Body of pancreas (tissue), 4 donors: ENCODE measurements around the gene SLC28A3. TPM values are rescaled to one million over a fixed set of nuclear protein-coding genes. Genes with fewer than 3 reads are reported as not detected.

ENCODE experiments used
- ATAC-seq: fragments of 150-250 bp; one replicate; pipeline ENCODE4 v1.9.1; 2016
- DNase-seq, 4 donors: peaks; one replicate each; pipeline ENCODE4 v3.0.0-alpha.2; 2019
- H3K27ac ChIP-seq, 4 donors: fragments of 200-600 bp; sonication (generic); 1 replicate in 3 of 4; 2 replicates in 1 of 4; pipeline versions ENCODE4 v1.5.1 to v1.6.1; 2016 to 2019; ENCODE audit warnings: mild to moderate bottlenecking in 1 of 4, mixed read lengths in 1 of 4, moderate library complexity in 1 of 4
- H3K27me3 ChIP-seq, 2 donors: fragments of 200-600 bp; sonication (generic); one replicate each; pipeline ENCODE4 v1.6.0; 2016; ENCODE audit warnings: mild to moderate bottlenecking in 1 of 2
- H3K36me3 ChIP-seq, 2 donors: fragments of 200-600 bp; sonication (generic); replicated peaks in 1 of 2; 2 replicates each; pipeline ENCODE4 v1.5.1; 2016; ENCODE audit warnings: low read depth in 2 of 2; ENCODE audit not compliant: insufficient read depth in 1 of 2
- H3K4me1 ChIP-seq: fragments of 200-600 bp; sonication (generic); one replicate; pipeline ENCODE4 v1.6.0; 2016
- H3K4me3 ChIP-seq, 2 donors: fragments of 200-600 bp; sonication (generic); 1 replicate in 1 of 2; 2 replicates in 1 of 2; pipeline ENCODE4 v1.5.1; 2016 to 2019
- H3K9me3 ChIP-seq, 3 donors: fragments of 200-600 bp; sonication (generic); 1 replicate in 2 of 3; 2 replicates in 1 of 3; pipeline ENCODE4 v1.5.1; 2016
- POLR2A ChIP-seq, 3 donors: fragments of 450-650 bp; IDR thresholded peaks; one replicate each; pipeline ENCODE4 v1.6.1; 2016; ENCODE audit warnings: antibody characterized with exemption in 3 of 3, mild to moderate bottlenecking in 2 of 3
- WGBS, 2 donors: methylation state at CpG; one replicate each; pipeline ENCODE4 v1.1.5; 2017; 5-methylcytosine and 5-hydroxymethylcytosine counted together
- intact Hi-C: fragments of 100-400 bp; cut with DNase I; formaldehyde crosslinking; loops from one replicate; pipeline ENCODE4 v1.15.1; 2023
- total RNA-seq, 2 donors: library from RNA; depleted of rRNA; stranded (reverse); fragments of >200 nt; gene quantifications; one replicate each; pipeline ENCODE4 v1.1.0, GENCODE V29; 2016
- TF ChIP-seq, protein P1 (sequence below), 7 experiments: fragments of 450-650 bp in 4 of 7; fragments of 200-600 bp in 3 of 7; sonication (generic) in 3 of 7; IDR thresholded peaks; one replicate each; pipeline ENCODE4 v1.5.1; 2016 to 2019; ENCODE audit warnings: antibody characterized with exemption in 7 of 7

Gene SLC28A3
- total RNA-seq, 2 donors from 2014 or later, result 4.3 to 8.0 TPM

DNA sequence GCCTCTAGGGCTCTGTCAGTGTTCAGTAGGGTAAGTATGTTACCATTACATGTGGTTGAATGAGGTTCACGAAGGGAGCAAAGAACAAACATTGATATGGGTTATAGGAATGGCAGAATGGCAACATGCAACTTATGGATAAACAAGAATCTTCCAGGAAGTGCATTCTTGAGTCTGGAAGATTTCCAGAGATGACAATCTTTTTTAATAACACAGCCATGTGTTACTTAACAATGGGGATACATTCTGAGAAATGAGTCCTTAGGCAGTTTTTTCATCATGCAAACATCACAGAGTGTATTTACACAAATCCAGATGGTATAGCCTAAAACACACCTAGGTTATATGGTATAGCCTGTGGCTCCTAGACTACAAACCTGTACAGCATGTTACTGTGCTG lies 9.1 kb upstream of the SLC28A3 start:
- H3K9me3 ChIP-seq, result no peaks in the 10 kb centered on the region
- TF ChIP-seq, protein P1, sequence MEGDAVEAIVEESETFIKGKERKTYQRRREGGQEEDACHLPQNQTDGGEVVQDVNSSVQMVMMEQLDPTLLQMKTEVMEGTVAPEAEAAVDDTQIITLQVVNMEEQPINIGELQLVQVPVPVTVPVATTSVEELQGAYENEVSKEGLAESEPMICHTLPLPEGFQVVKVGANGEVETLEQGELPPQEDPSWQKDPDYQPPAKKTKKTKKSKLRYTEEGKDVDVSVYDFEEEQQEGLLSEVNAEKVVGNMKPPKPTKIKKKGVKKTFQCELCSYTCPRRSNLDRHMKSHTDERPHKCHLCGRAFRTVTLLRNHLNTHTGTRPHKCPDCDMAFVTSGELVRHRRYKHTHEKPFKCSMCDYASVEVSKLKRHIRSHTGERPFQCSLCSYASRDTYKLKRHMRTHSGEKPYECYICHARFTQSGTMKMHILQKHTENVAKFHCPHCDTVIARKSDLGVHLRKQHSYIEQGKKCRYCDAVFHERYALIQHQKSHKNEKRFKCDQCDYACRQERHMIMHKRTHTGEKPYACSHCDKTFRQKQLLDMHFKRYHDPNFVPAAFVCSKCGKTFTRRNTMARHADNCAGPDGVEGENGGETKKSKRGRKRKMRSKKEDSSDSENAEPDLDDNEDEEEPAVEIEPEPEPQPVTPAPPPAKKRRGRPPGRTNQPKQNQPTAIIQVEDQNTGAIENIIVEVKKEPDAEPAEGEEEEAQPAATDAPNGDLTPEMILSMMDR (IDR thresholded peaks at IDR 0.05), result no peak
- no peak for TF ChIP-seq POLR2A (IDR thresholded peaks at IDR 0.05)
- H3K4me1 ChIP-seq, result no peaks in the 10 kb centered on the region
- DNase-seq (no peak), ATAC-seq (no peak)
- intact Hi-C loops, result no loop called here
- whole genome bisulfite sequencing, 2 donors, result 84 to 88% methylated on average over 1 of the region's 1 CpG
- H3K36me3 ChIP-seq, result no peaks in the 10 kb centered on the region
- no peak overlapping the region for H3K4me3 ChIP-seq
- no peaks in the 10 kb centered on the region for H3K27me3 ChIP-seq
- no peak overlapping the region for H3K27ac ChIP-seq

DNA sequence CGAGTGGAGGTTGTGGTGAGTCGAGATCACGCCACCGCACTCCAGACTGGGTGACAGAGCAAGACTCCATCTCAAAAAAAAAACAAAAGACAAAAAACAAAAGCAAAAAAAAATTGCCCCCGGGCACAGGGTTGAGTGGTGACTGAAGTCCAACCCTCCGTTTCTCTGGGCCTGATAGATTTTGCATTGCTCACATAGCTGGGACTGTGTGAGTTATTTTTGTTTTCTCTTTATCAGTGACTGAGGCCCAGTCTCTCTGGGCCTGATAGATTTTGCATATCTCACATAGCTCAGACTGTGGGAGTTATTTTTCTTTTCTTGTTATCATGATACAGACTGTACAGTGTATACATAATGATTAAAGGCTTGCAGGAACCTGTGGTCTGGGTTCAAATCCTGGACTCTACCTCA lies 2.6 kb upstream of the SLC28A3 start:
- no peaks in the 10 kb centered on the region for H3K27me3 ChIP-seq
- H3K4me1 ChIP-seq, result no peaks in the 10 kb centered on the region
- no peak for DNase-seq
- 65 to 76% methylated on average over 6 of the region's 6 CpGs for WGBS, 2 donors
- H3K9me3 ChIP-seq, result no peaks in the 10 kb centered on the region
- ATAC-seq, result peak; percentile 53
- TF ChIP-seq POLR2A (IDR thresholded peaks at IDR 0.05), result no peak
- TF ChIP-seq, protein P1 (IDR thresholded peaks at IDR 0.05), result no peak
- intact Hi-C loops, result no loop called here
- H3K4me3 ChIP-seq, result no peak overlapping the region
- no peaks in the 10 kb centered on the region for H3K36me3 ChIP-seq
- peak overlapping the region in 3 of 4 donors; percentile 34 to 55 (median 34) for H3K27ac ChIP-seq

DNA sequence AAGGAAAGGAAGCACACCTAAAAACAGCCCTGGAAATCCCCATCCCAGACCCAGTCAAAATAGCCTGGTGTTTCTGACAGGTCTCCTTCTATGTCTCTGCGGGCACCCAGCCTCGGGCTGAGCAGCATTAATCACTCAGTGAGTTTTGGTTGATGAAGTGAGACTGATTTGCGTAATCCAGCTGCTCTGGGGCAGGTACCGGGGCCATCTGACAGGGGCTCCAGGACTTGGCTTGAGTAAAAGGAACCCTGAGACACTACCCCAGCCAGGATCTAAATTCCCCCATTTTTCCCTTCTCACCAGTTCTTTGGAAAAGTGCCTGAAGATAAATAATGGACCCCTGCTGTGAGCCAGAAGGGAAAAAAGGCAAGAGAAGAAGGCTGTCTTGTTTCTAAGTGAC lies 596 bp downstream of the SLC28A3 start:
- H3K4me3 ChIP-seq, result no peak overlapping the region

DNA sequence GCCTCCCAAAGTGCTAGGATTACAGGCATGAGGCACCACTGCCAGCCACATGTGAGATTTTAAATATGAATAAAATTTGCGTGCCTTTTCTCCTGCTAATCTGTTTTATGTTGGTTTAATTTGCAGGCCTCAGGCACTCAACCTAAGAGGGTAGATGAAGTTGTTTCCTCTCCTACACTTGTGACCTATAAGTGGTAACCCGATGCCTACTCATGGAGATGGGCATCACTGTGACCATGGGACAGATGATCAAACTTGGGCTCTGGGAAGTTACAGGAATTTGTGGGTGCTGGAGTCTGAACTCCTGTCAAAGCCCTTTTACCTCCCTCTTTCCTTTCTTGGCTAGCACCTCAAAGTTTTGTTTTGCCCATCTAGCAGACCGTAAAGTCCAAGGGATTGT lies 1.1 kb downstream of the SLC28A3 start:
- H3K4me3 ChIP-seq, result no peak overlapping the region
- 67 to 68% methylated on average over 3 of the region's 3 CpGs for WGBS, 2 donors
- ATAC-seq, result no peak
- peak overlapping the region in 3 of 4 donors; percentile 68 to 82 (median 77) for H3K27ac ChIP-seq
- no peaks in the 10 kb centered on the region for H3K4me1 ChIP-seq
- DNase-seq, result no peak
- H3K9me3 ChIP-seq, result no peaks in the 10 kb centered on the region
- TF ChIP-seq, protein P1 (IDR thresholded peaks at IDR 0.05), result no peak
- TF ChIP-seq POLR2A (IDR thresholded peaks at IDR 0.05), result no peak
- intact Hi-C loops, result no loop called here
- H3K27me3 ChIP-seq, result no peaks in the 10 kb centered on the region
- H3K36me3 ChIP-seq, result no peaks in the 10 kb centered on the region

More for the DNA sequence above, 596 bp downstream of the SLC28A3 start:
- 52 to 61% methylated on average over 4 of the region's 4 CpGs for WGBS, 2 donors
- intact Hi-C loops, result no loop called here
- H3K36me3 ChIP-seq, result no peaks in the 10 kb centered on the region
- H3K27me3 ChIP-seq, result no peaks in the 10 kb centered on the region
- peak in 1 of 4 donors; percentile 8 for DNase-seq
- peak; percentile 24 for ATAC-seq
- peak overlapping the region in 3 of 4 donors; percentile 68 to 82 (median 77) for H3K27ac ChIP-seq
- H3K4me1 ChIP-seq, result no peaks in the 10 kb centered on the region
- H3K9me3 ChIP-seq, result no peaks in the 10 kb centered on the region
- TF ChIP-seq, protein P1 (IDR thresholded peaks at IDR 0.05), result no peak
- TF ChIP-seq POLR2A (IDR thresholded peaks at IDR 0.05), result no peak

DNA sequence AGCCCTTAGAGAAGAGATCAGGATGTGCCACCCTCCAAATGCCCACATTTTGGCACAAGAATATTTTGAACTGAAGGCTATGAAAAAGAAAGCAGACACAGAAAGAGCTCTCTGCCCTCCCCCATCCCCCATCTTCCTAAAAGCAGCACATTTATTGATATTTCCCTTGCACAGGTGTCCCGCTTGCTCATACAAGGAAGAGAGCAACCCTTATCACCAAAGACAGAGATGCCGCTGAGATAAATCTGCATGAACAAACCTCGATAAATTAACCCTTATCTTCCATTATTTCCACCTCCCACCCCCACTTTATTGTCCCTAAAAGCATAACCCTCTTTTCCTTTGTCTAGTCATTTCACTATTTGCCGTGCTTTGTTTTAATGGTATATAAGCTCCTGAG lies 1.8 kb downstream of the SLC28A3 start:
- no peak for DNase-seq
- H3K4me3 ChIP-seq, result no peak overlapping the region
- WGBS, 2 donors, result 46 to 55% methylated on average over 4 of the region's 4 CpGs
- H3K27ac ChIP-seq, result peak overlapping the region in 3 of 4 donors; percentile 22 to 82 (median 68)
- no peaks in the 10 kb centered on the region for H3K36me3 ChIP-seq
- ATAC-seq, result no peak
- no peaks in the 10 kb centered on the region for H3K4me1 ChIP-seq
- TF ChIP-seq, protein P1 (IDR thresholded peaks at IDR 0.05), result no peak
- no peak for TF ChIP-seq POLR2A (IDR thresholded peaks at IDR 0.05)
- no peaks in the 10 kb centered on the region for H3K9me3 ChIP-seq
- intact Hi-C loops, result no loop called here
- no peaks in the 10 kb centered on the region for H3K27me3 ChIP-seq
